SK-N-SH treated with all-trans-retinoic acid at 6 μM for 48 hours (cell line): ENCODE results near the gene PSMD14.

Experiments used
- CREB5 ChIP-seq: fragments of 250-450 bp; sonication (Bioruptor Pico); IDR thresholded peaks from 2 replicates; pipeline ENCODE4 v1.5.1; 2020; ENCODE audit warnings: low read depth, mild to moderate bottlenecking, moderate library complexity
- ZC3H10 ChIP-seq: fragments of 250-450 bp; sonication (Bioruptor Pico); IDR thresholded peaks from 2 replicates; pipeline ENCODE4 v1.5.1; 2021; ENCODE audit warnings: mild to moderate bottlenecking, moderate library complexity
- ZNF565 ChIP-seq: fragments of 450-650 bp; formaldehyde crosslinking; conservative IDR thresholded peaks from 2 replicates; pipeline ENCODE4 v1.5.0; 2020; ENCODE audit warnings: low read depth, mild to moderate bottlenecking, moderate library complexity
- ZNF8 ChIP-seq: fragments of 450-650 bp; formaldehyde crosslinking; IDR thresholded peaks from 2 replicates; pipeline ENCODE4 v1.5.0; 2020; ENCODE audit warnings: mild to moderate bottlenecking, moderate library complexity

GRCh38 chr2:161386228-161386824 lies 78.1 kb downstream of the PSMD14 start:
- TF ChIP-seq CREB5 (CRISPR knock-in tag) (no peak), ZC3H10 (CRISPR knock-in tag) (no peak), ZNF8 (no peak), ZNF565 (no peak)
